GM18519 (cell line): Measurements from ENCODE around the gene GTF2IRD1.

Experiments
- ATAC-seq: cut with Tn5 transposase; IDR thresholded peaks from one replicate; pipeline ENCODE4 v1.9.1; 2021; ENCODE audit warnings: mild to moderate bottlenecking, moderate library complexity; ENCODE audit not compliant: unreplicated experiment, low FRiP score

GTF2IRD1 gene

GRCh38 chr7:74466196-74466813 lies 12.6 kb downstream of the GTF2IRD1 start:
- no peak for ATAC-seq

GRCh38 chr7:74467876-74468275 lies 14.2 kb downstream of the GTF2IRD1 start:
- ATAC-seq: no peak

GRCh38 chr7:74470504-74470903 lies 16.8 kb downstream of the GTF2IRD1 start:
- ATAC-seq: no peak

GRCh38 chr7:74473116-74473515 lies 19.4 kb downstream of the GTF2IRD1 start:
- no peak for ATAC-seq

- no peak for ATAC-seq
Observed at GRCh38 chr7:74474271-74474865, 20.7 kb downstream of the GTF2IRD1 start.

GRCh38 chr7:74475243-74475986 lies 21.7 kb downstream of the GTF2IRD1 start:
- no peak for ATAC-seq

GRCh38 chr7:74475987-74476350 lies 22.3 kb downstream of the GTF2IRD1 start:
- ATAC-seq: no peak

GRCh38 chr7:74476626-74477025 lies 22.9 kb downstream of the GTF2IRD1 start:
- no peak for ATAC-seq

GRCh38 chr7:74478671-74479065 lies 25.0 kb downstream of the GTF2IRD1 start:
- ATAC-seq: no peak

GRCh38 chr7:74479066-74479781 lies 25.5 kb downstream of the GTF2IRD1 start:
- no peak for ATAC-seq

GRCh38 chr7:74479961-74480829 lies 26.5 kb downstream of the GTF2IRD1 start:
- ATAC-seq: no peak

GRCh38 chr7:74480861-74481417 lies 27.2 kb downstream of the GTF2IRD1 start:
- no peak for ATAC-seq

- ATAC-seq: no peak
Observed at GRCh38 chr7:74481458-74482196, 27.9 kb downstream of the GTF2IRD1 start.

GRCh38 chr7:74482197-74482467 lies 28.4 kb downstream of the GTF2IRD1 start:
- ATAC-seq: no peak

- ATAC-seq: no peak
Observed at GRCh38 chr7:74482629-74483401, 29.1 kb downstream of the GTF2IRD1 start.

- no peak for ATAC-seq
Observed at GRCh38 chr7:74483402-74484336, 30.0 kb downstream of the GTF2IRD1 start.

GRCh38 chr7:74485611-74486010 lies 31.9 kb downstream of the GTF2IRD1 start:
- ATAC-seq: no peak
